Endothelial cell of umbilical vein (primary cell): ENCODE data around the gene GHITM.
"Not testable (repeated sequence)": the region's sequence is repeated elsewhere in the genome, so short reads cannot be mapped to it uniquely, and the experiment has no call there.

Experiments
- EZH2 ChIP-seq: IDR thresholded peaks from 2 replicates; pipeline ENCODE4 v1.6.1; 2012; ENCODE audit warnings: borderline replicate concordance, low read depth, mild to moderate bottlenecking, moderate library complexity, low read length, inconsistent platforms; ENCODE audit not compliant: severe bottlenecking
- POLR2AphosphoS5 ChIP-seq: IDR thresholded peaks from 2 replicates; pipeline ENCODE4 v1.6.1; 2012; ENCODE audit warnings: low read depth, mild to moderate bottlenecking, control low read depth, low read length, moderate library complexity; ENCODE audit not compliant: insufficient read depth
- TF ChIP-seq, protein P1 (sequence below), 2 donors: IDR thresholded peaks; 1 replicate in 1 of 2; 2 replicates in 1 of 2; pipeline ENCODE4 v1.5.1; 2011; ENCODE audit warnings: low read length in 2 of 2, mild to moderate bottlenecking in 2 of 2, moderate library complexity in 2 of 2, control low read depth in 1 of 2, inconsistent platforms in 1 of 2, low read depth in 1 of 2; ENCODE audit not compliant: insufficient read depth in 1 of 2; ENCODE audit errors: extremely low read depth in 1 of 2

DNA sequence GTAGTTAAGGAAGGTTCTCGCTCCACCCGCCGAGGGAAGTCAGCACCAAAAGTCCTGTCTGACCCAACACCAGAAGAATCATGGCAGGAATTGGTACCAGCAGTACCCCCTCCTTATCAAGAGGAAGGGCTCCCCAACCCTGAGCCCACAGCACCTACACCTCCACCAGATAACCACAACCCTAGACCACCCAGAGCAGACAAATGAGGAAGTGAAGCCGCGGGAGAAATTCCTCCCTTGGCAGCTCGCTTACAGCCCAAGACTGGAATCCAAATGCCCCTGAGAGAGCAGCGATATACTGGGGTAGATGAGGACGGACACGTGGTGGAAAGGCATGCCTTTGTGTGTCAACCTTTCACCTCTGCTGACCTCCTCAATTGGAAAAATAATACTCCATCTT, 29.5 kb upstream of the GHITM start:
- TF ChIP-seq, protein P1, sequence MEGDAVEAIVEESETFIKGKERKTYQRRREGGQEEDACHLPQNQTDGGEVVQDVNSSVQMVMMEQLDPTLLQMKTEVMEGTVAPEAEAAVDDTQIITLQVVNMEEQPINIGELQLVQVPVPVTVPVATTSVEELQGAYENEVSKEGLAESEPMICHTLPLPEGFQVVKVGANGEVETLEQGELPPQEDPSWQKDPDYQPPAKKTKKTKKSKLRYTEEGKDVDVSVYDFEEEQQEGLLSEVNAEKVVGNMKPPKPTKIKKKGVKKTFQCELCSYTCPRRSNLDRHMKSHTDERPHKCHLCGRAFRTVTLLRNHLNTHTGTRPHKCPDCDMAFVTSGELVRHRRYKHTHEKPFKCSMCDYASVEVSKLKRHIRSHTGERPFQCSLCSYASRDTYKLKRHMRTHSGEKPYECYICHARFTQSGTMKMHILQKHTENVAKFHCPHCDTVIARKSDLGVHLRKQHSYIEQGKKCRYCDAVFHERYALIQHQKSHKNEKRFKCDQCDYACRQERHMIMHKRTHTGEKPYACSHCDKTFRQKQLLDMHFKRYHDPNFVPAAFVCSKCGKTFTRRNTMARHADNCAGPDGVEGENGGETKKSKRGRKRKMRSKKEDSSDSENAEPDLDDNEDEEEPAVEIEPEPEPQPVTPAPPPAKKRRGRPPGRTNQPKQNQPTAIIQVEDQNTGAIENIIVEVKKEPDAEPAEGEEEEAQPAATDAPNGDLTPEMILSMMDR (IDR thresholded peaks at IDR 0.05; ENCODE audit: extremely low read depth in 1 of 2, insufficient read depth in 1 of 2, low read depth in 1 of 2, low read length in 2 of 2) = not testable (repeated sequence)
- TF ChIP-seq POLR2AphosphoS5, EZH2: not testable (repeated sequence)
